GM18507 (cell line): ENCODE results near the gene PRPF39.

Experiments used
- DNase-seq: peaks from one replicate; pipeline ENCODE4 v3.0.0; 2011; ENCODE audit warnings: low read depth; ENCODE audit not compliant: insufficient read length; ENCODE audit errors: extremely low spot score
- FAIRE-seq: peaks from 2 replicates; lab custom pipeline; 2011; peaks lifted over from hg19 to GRCh38; lab: Jason Lieb, UNC

The PRPF39 gene

GRCh38 chr14:45083976-45084722 is at the start of gene PRPF39:
Gene PRPF39, plus strand, starts transcription at chr14:45084116. Its CDS starts 11,124 bp downstream, at chr14:45095240.
- FAIRE-seq (peak; percentile 90), DNase-seq (peak; percentile 94)

DNA sequence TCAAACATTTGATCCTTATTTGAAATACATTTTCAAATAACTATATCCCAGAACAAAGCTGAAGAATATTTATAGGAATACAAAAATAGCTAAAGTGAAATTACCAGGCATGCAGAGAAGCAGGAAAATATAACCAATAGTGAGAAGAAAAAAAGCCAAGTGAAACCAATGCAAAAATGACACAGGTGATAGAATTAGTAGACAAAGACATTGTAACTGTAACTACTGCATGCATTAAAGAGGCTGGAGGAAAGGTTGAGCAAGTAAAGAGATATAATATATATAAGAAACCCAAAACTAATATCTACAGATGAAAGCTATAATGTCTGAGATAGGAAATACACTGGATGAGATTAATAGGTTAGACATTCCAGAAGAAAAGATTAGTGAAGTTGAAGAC is 49.2 kb upstream of the PRPF39 start:
- no peak for DNase-seq
- FAIRE-seq: no peak

DNA sequence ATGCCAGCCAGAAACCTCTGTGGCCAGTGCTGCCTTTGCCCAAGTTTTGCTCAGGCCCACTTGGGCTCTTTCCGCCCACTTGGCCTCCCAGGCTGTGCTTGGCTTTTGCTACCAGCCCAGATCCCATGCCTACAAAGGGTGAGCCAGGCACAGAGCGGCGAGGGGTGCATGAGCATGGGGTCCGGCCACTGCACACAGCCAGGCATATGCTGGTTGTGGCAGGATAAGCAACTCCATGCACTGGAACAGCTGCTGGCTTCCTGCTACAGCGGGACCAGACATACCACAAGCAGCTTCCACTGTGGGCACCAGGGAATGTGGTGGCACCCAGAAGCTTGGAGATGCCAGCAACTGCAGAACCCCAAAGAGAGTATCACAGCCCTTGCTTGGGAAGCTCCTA is 45.7 kb upstream of the PRPF39 start:
- DNase-seq (no peak), FAIRE-seq (no peak)

- DNase-seq (no peak), FAIRE-seq (no peak)
Measured at GRCh38 chr14:45038865-45039264, 45.1 kb upstream of the PRPF39 start.

DNA sequence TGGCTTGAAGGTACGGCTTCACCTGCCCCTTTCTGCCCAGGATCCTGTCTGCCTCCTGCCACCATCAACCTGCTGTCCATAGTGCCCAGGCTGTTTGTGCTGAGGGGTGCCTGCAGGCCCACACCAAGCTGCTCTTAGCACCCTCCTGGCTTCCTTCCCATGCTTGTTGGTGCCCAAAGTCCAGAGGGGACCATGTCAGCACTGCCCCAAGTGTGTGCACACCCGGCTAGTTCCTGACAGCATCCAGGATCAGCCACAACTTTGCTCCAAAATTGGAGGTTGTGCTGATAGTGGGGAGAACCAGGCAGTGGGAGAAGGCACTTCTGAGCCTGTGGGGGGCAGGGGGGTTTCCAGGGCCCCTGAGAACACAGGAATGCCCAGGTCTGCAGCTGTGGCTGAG is 44.5 kb upstream of the PRPF39 start:
- DNase-seq (no peak), FAIRE-seq (no peak)

DNA sequence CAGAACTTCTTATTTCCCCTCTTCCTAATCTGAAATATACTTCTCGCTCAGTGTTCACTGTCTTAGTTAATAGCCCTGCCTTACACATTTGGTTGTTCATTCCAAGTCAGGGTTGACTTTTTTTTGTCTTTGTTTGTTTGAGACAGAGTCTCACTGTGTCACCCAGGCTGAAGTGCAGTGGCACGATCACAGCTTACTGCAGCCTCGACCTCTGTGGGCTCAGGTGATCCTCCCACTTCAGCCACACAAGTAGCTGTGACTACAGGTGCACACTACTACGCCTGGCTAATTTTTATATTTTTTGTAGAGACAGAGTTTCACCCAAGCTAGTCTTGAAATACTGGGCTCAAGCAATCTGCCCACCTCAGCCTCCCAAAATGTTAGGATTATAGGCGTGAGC is 42.3 kb upstream of the PRPF39 start:
- no peak for DNase-seq
- FAIRE-seq: no peak

- DNase-seq: no peak
- no peak for FAIRE-seq
Measured at GRCh38 chr14:45044638-45045037, 39.3 kb upstream of the PRPF39 start.

GRCh38 chr14:45048385-45048784 is 35.5 kb upstream of the PRPF39 start:
- no peak for FAIRE-seq
- no peak for DNase-seq

DNA sequence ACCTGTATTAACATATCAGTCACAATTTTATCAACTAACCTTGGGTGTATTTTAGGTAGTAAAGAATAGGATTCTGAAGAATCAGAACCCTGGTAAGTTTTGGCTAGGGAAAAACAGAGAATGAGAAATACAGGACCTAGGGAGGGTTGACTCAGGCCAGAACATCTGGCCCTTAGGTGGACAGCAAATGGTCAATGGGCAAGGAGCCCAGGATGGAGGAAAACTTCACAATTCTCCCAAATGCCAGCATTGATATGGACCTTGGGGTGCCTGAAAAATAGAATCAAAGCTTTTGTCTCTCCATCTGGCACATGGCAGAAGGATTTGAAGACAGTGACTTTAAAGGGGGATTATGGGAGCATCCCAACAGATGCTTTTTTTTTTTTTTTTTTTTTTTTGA is 32.7 kb upstream of the PRPF39 start:
- FAIRE-seq: no peak
- no peak for DNase-seq

- DNase-seq: no peak
- FAIRE-seq: no peak
Measured at GRCh38 chr14:45051896-45052295, 32.0 kb upstream of the PRPF39 start.

DNA sequence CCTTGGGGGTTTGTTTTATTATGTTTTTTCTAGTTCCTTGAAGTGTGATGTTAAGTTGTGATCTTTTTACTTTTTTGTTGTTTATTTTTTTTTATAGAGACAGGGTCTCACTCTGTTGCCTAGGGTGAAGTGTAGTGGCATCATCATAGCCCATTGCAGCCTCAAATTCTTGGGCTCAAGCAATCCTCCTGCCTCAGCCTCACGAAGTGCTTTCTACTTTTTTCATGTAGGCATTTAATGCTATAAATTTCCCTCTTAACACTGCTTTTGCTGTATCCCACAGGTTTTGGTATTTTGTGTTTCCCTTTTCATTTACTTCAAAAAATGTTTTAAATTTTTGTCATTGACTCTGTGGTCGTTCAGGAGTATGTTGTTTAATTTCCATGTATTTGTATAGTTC is 26.6 kb upstream of the PRPF39 start:
- DNase-seq (no peak), FAIRE-seq (no peak)

GRCh38 chr14:45057881-45058364 is 26.0 kb upstream of the PRPF39 start:
- FAIRE-seq (no peak), DNase-seq (no peak)

- FAIRE-seq: no peak
Measured at GRCh38 chr14:45060551-45060950, 23.4 kb upstream of the PRPF39 start.

GRCh38 chr14:45065540-45065939 is 18.4 kb upstream of the PRPF39 start:
- DNase-seq: no peak
- no peak for FAIRE-seq

More at GRCh38 chr14:45060551-45060950, 23.4 kb upstream of the PRPF39 start:
- DNase-seq: no peak

- no peak for FAIRE-seq
- DNase-seq: no peak
Measured at GRCh38 chr14:45065956-45066355, 18.0 kb upstream of the PRPF39 start.

GRCh38 chr14:45066667-45067066 is 17.2 kb upstream of the PRPF39 start:
- DNase-seq (no peak), FAIRE-seq (no peak)

- FAIRE-seq (no peak), DNase-seq (no peak)
Measured at GRCh38 chr14:45068396-45068795, 15.5 kb upstream of the PRPF39 start.

DNA sequence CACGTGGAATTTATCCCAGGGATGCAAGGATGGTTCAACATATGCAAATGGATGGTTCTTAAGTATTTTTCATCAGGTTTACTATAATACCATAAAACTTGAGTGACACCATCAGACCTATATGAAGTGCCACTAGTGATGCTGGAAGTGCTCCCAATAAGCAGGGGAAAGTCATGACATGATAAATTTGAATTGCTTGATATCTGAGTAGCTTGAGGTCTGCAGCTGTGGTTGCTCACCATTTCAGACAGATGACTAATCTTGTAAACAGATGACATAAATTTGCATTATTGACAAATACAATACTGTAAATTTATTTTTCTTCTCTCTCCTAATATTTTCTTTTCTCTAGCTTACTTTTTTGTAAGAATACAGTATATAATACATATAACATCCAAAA is 13.7 kb upstream of the PRPF39 start:
- DNase-seq (no peak), FAIRE-seq (no peak)

DNA sequence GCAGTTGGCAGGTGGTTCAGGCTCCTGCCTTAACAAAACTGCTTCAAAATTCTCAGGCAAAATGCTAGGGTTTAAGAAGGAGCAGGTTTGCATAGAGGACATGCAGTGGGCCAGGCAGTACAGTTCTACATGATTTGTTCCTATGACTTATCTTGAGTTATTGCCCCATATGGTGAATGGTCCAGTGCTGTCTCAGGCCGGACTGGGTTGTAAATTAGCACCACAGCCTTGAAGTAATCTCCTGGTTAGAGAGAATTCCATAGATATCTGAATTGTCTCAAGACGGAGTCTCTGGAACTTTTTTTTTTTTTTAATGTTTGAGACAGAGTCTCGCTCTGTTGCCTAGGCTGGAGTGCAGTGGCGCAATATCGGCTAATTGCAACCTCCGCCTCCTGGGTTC is 11.8 kb upstream of the PRPF39 start:
- FAIRE-seq: no peak
- DNase-seq: no peak

- no peak for FAIRE-seq
- no peak for DNase-seq
Measured at GRCh38 chr14:45073231-45073879, 10.6 kb upstream of the PRPF39 start.

DNA sequence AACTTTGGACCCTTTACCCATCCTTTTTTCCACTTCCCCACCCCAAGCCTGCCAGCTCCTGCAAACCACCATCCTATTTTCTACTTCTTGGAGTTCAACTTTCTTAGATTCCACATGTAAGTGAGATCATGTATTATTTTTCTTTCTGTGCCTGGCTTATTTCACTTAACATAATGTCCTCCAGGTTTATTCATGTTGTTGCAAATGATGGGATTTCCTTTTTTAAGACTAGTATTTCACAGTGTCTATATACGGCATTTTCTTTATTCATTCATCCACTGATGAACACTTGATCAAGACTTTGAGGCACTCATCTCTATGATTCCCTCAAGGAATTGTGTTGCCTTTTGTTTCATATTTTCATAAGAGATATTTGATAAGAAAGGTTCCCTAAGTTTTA is 5.6 kb upstream of the PRPF39 start:
- FAIRE-seq: no peak
- DNase-seq: no peak
